ENCODE results near the gene ZNF174.

Gene ZNF174

DNA sequence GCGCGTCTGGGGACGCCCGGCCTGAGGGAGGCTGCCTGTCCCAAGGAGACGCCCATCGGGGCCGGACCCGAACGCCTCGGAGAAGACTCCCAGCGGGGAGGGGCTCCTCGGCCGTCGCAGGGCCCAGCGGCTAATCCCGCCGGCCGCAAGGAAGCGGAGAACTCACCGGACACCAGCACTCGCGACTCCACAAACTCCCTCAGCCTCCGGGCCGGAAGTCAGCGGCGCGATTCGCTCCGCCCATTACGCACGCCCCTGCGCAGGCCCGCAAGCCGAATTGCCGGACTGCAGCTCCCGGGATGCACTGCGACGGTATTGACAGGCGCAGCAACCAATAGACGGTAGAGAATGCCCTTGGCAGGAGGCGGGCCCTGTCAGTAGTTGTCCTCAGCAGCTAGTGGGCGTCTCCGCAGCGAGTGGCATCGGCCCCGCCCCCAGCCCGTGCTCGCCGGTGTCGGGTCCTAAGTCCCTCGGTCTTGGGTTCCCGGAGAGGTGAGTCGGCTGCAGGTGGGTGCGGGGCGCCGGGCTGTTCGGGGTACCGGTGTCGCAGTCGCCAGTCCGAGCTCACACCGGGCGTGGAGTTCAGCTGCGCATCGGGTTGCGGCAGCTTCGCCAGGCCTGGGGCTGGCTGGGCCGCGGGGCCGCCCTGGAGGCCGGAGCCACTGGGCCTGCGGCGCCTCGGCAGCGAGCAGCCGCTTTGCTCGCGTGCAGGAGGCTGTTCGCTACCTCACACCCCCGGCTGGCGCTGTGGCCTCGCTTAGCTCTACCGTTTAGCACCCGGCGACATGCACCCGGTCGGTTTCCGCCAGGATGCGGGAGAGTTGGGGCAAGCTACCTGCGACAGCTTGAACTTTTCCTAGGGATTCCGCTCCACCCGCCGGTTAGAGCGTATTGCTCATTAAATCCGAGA, at the start of gene ZNF174, which contains the start of gene ZSCAN32:
ZNF174 (plus strand) TSS at position 437 of the 910 bp plus-strand sequence. CDS start 790 bp downstream, outside the sequence.
ZSCAN32 (minus strand) TSS at position 226 of the 910 bp plus-strand sequence. CDS start 3,447 bp downstream, outside the sequence.
- DNase-seq, result peak; percentile 98

- no peak for DNase-seq
These were observed 45.4 kb upstream of the ZNF174 start, which contains the start of gene OR2C1 for GRCh38 chr16:3355589-3355988. TSS of gene OR2C1 (plus strand) at chr16:3355889. CDS start at chr16:3355941, 52 bp downstream.

GRCh38 chr16:3356118-3356517, 44.9 kb upstream of the ZNF174 start:
- no peak for DNase-seq

- DNase-seq, result no peak
These were observed 42.1 kb upstream of the ZNF174 start for GRCh38 chr16:3358871-3359270.

DNA sequence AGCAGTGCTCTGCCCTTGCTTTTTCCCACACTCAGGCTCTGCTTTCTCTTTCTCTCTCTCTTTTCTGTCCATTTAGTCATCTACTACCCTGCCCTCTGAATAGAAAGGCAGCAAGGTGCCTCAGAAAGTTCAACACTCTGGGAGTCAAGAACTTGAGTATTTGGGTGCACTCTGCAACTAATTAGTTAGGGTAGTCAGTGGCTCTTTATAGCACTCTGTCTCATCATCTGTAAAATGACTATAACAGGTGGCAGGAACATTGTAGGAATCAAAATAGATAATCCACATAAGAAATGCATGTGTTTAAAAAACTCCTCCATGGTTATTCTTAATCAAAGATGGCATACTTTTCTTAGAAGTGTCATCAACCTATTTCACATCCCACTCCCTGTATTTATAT, 38.1 kb upstream of the ZNF174 start:
- DNase-seq, result no peak

DNA sequence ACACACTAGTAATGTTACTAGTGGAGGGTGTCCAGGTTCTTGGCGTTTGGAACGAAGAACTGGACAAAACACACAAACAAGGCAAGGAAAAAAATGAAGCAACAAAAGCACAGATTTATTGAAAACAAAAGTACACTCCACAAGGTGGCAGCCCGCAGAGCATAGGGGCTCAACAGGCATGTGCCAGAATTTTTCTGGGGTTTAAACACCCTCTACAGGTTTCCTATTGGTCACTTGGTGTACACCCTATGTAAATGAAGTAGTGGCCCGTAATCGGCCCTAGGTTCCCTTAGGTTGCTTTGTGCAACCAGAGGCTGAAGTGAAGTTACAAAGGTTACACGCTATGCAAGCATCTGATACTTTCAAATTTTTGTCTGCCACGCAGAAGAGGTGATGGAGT, 37.2 kb upstream of the ZNF174 start:
- DNase-seq, result peak in 1 of 2 experiments; percentile 10

DNA sequence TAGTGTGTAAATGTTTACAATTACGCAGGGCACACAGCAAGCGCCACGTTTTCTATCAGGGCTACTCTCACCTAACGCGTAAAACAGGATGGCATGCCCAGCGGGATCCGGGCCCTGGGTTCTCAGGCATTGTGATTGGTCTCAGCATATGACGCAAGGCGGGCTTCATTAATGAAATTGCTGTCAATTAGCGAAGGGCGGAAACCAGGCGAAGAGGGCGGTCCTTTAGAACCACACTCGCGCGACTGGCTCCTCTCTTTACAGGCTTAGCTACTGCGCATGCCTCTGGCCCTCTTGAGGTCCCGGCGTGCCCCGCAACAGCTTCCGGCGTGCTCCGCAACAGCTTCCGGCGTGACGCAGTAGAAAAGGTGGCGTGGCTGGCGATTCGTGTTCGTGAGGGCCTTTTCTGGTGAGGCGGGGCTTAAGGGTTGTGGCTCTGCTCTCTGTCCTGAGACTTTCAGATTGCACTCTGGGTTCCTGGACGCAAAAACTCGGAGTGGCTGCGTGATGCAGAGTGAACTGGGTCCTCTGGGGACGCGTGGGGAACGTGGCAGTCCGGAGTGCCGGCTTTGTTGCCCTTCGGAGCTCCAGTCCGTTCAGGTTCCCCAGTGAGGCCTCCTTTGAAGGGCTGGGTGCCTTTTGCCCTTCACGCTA, 36.1 kb upstream of the ZNF174 start:
- DNase-seq, result no peak

GRCh38 chr16:3369073-3369472, 31.9 kb upstream of the ZNF174 start:
- DNase-seq, result no peak

DNA sequence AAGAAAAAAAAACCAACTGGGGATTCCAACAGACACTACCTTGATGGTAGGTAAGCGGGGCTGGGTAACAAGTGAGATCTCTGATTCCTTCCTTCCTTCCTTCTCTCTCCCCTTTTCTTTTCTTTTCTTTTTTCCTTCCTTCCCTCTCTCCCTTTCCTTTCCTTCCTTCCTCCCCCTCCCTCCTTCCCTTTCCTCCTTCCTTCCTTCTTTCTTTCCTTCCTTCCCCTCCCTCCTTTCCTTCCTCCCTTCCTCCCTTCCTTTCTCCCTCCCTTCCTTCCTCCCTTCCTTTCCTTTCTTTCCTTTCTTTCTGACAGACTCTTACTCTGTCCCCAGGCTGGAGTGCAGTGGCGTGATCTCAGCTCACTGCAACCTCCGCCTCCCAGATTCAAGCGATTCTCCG, 25.3 kb upstream of the ZNF174 start:
- no peak for DNase-seq

GRCh38 chr16:3377917-3378316, 23.1 kb upstream of the ZNF174 start:
- no peak for DNase-seq

DNA sequence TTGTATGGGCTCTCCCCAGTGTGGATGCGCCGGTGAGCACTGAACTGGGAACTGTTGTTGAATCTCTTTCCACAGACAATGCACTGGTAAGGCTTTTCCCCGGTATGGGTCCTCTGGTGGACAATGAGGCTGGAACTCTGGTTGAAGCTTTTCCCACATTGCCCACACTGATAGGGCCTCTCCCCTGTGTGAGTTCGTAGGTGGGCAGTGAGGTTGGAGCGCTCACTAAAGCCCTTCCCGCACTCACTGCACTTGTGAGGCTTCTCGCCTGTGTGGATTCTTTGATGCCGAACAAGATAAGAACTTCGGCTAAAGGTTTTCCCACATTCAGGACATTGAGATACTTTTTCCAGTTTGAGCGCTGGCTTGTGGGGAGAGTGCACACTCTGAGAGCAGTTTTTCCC, 18.0 kb upstream of the ZNF174 start:
- DNase-seq, result no peak

GRCh38 chr16:3388325-3388724, 12.7 kb upstream of the ZNF174 start:
- DNase-seq, result no peak

DNA sequence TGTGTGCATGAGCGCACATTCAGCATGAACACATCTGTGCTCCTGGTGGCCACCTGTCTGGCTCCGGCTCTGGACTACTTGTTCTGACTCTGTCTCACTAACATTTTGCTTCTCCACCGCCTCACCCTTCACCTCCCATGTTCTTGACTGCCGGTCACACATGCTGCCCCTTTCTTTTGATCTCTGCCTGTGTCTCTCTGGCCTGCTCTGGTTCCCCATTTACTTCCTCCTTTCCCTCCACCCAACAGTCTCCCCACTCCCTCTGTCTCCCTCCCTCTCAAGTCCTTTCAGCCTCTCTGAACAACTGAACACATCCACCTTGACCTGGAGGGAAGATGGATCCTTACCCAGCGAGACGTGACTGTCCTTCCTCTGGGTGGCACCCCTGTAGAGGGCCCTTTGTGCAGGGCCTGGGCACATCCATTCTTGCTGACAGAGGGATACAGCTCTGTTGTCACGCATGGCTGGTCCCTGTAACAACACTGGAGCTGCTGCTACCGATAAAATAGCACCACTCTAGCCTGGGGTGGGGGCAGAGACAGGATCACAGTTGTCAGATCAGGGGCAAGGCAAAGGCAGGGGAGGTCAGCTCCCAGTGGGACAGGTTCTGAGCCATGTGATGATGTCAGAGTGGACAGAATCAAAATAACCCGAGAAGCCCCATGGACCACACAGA, 11.2 kb upstream of the ZNF174 start:
- no peak for DNase-seq

DNA sequence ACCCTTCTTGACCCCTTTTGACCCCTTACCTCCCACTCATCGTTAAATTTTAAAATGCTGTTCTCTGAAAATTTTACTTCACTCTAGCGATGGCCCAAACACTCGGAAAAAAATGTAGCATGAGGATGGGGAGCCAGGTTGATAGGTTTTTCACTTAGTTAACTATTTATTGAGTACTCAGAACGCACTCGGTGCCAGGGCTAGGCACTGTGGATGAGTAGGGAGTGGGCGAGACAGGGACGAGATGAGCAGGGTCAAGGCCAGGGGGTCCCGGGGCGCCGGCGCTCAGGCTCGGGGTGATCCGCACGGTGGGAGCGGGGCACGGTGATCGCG, 603 bp upstream of the ZNF174 start:
- DNase-seq, result no peak

GRCh38 chr16:3401719-3402397, 843 bp downstream of the ZNF174 start:
- DNase-seq, result peak; percentile 3 to 13

GRCh38 chr16:3408561-3409197, 7.7 kb downstream of the ZNF174 start:
- no peak for DNase-seq

DNA sequence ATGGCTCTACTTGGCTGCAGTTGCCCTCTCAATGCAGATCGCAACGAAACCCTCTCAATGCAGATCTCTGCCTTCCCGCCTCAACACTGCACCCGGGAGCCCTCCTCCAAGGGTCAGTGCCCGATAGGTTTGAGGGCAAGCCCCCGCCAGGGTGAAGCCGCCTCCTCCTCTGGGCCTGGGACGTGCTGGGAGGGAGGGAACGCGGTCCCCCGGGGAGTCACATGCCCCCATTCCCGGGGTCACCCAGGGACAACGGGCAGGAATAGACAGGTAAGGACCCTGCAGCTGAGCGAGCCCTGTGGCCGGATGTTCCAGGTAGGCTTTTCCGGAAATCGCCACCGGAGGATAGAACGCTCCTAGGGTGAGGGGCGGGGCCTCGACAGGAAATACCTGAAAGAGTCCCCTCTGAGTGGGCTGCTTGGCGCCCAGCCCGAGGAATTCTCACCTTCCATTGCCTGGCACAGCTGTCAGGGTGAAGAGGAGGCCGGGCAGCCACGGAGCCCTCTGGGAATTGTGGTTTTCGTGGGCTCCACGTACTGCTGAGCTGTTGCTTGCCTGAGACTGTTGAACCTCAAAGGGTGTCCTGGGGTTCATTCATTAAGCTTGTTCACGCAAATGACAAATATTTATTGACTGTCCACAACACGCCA, 12.8 kb downstream of the ZNF174 start:
- no peak for DNase-seq

- no peak for DNase-seq
These were observed 30.8 kb downstream of the ZNF174 start for GRCh38 chr16:3431779-3432219.

GRCh38 chr16:3434373-3434772, 33.4 kb downstream of the ZNF174 start:
- no peak for DNase-seq

DNA sequence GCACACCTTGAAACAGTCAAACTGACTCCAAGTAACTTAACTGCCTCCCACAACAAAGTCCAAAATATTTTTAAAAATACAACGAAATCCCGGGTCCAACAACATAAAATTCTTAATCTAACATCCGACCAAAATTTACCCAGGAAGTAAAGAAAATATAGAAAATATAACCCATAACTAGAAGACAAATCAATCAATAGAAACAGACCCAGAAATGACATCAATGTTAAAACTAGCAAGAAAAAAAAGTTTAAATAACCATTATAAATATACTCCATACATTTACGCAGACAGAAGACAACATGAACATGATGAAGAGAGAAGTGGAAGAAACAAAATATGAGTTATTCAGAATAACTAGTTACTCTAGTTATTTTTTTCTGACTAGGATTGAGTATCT, 38.6 kb downstream of the ZNF174 start:
- no peak for DNase-seq

GRCh38 chr16:3443108-3444031, 42.4 kb downstream of the ZNF174 start, which contains the start of the genes NAA60 and ZNF597:
TSS of gene NAA60 (plus strand) at chr16:3443680. CDS start at chr16:3476228, 32,548 bp downstream.
TSS of gene ZNF597 (minus strand) at chr16:3443504. CDS start at chr16:3443153, 351 bp downstream.
- peak; percentile 71 to 77 for DNase-seq
